ENCODE measurements around the gene CDK14.

The CDK14 gene

GRCh38 chr7:91051966-91052365, 455.8 kb downstream of the CDK14 start:
- H3K4me1 Mint-ChIP-seq (ENCODE audit: low read depth), result peaks cover 9% of the 10 kb centered on the region
- no peaks in the 10 kb centered on the region for H3K36me3 Mint-ChIP-seq (ENCODE audit: low read depth)
- no peak overlapping the region for H3K4me3 Mint-ChIP-seq
- no peaks in the 10 kb centered on the region for H3K27me3 Mint-ChIP-seq
- H3K27ac Mint-ChIP-seq, result no peak overlapping the region
- no peaks in the 10 kb centered on the region for H3K9me3 Mint-ChIP-seq

GRCh38 chr7:91054374-91054773, 458.3 kb downstream of the CDK14 start:
- Mint-ChIP-seq H3K4me3 (no peak overlapping the region), H3K4me1 (ENCODE audit: low read depth) (peaks cover 9% of the 10 kb centered on the region), H3K27me3 (no peaks in the 10 kb centered on the region), H3K27ac (no peak overlapping the region), H3K9me3 (no peaks in the 10 kb centered on the region), H3K36me3 (ENCODE audit: low read depth) (no peaks in the 10 kb centered on the region)

- H3K27me3 Mint-ChIP-seq, result no peaks in the 10 kb centered on the region
- peaks cover 9% of the 10 kb centered on the region for H3K4me1 Mint-ChIP-seq (ENCODE audit: low read depth)
- peaks cover 5% of the 10 kb centered on the region for H3K9me3 Mint-ChIP-seq
- H3K27ac Mint-ChIP-seq, result no peak overlapping the region
- no peaks in the 10 kb centered on the region for H3K36me3 Mint-ChIP-seq (ENCODE audit: low read depth)
- H3K4me3 Mint-ChIP-seq, result no peak overlapping the region
Measured at GRCh38 chr7:91055219-91055618, 459.1 kb downstream of the CDK14 start.

- no peaks in the 10 kb centered on the region for H3K4me1 Mint-ChIP-seq (ENCODE audit: low read depth)
- H3K36me3 Mint-ChIP-seq (ENCODE audit: low read depth), result no peaks in the 10 kb centered on the region
- peaks cover 7% of the 10 kb centered on the region for H3K9me3 Mint-ChIP-seq
- H3K27me3 Mint-ChIP-seq, result no peaks in the 10 kb centered on the region
- H3K4me3 Mint-ChIP-seq, result no peak overlapping the region
- no peak overlapping the region for H3K27ac Mint-ChIP-seq
Measured at GRCh38 chr7:91062713-91063112, 466.6 kb downstream of the CDK14 start.

GRCh38 chr7:91064052-91064451, 467.9 kb downstream of the CDK14 start:
- no peaks in the 10 kb centered on the region for H3K36me3 Mint-ChIP-seq (ENCODE audit: low read depth)
- no peak overlapping the region for H3K27ac Mint-ChIP-seq
- H3K4me1 Mint-ChIP-seq (ENCODE audit: low read depth), result no peaks in the 10 kb centered on the region
- H3K9me3 Mint-ChIP-seq, result peaks cover 7% of the 10 kb centered on the region
- H3K27me3 Mint-ChIP-seq, result no peaks in the 10 kb centered on the region
- H3K4me3 Mint-ChIP-seq, result no peak overlapping the region

GRCh38 chr7:91064938-91065337, 468.8 kb downstream of the CDK14 start:
- Mint-ChIP-seq H3K36me3 (ENCODE audit: low read depth) (no peaks in the 10 kb centered on the region), H3K4me1 (ENCODE audit: low read depth) (no peaks in the 10 kb centered on the region), H3K27me3 (no peaks in the 10 kb centered on the region), H3K9me3 (peaks cover 4% of the 10 kb centered on the region), H3K27ac (no peak overlapping the region), H3K4me3 (no peak overlapping the region)

- H3K36me3 Mint-ChIP-seq (ENCODE audit: low read depth), result no peaks in the 10 kb centered on the region
- H3K27ac Mint-ChIP-seq, result no peak overlapping the region
- H3K4me3 Mint-ChIP-seq, result no peak overlapping the region
- no peaks in the 10 kb centered on the region for H3K9me3 Mint-ChIP-seq
- H3K27me3 Mint-ChIP-seq, result no peaks in the 10 kb centered on the region
- no peaks in the 10 kb centered on the region for H3K4me1 Mint-ChIP-seq (ENCODE audit: low read depth)
Measured at GRCh38 chr7:91066627-91067026, 470.5 kb downstream of the CDK14 start.

GRCh38 chr7:91067242-91067641, 471.1 kb downstream of the CDK14 start:
- Mint-ChIP-seq H3K4me1 (ENCODE audit: low read depth) (no peaks in the 10 kb centered on the region), H3K9me3 (no peaks in the 10 kb centered on the region), H3K27me3 (no peaks in the 10 kb centered on the region), H3K36me3 (ENCODE audit: low read depth) (no peaks in the 10 kb centered on the region), H3K27ac (no peak overlapping the region), H3K4me3 (no peak overlapping the region)

GRCh38 chr7:91068136-91068795, 472.1 kb downstream of the CDK14 start:
- Mint-ChIP-seq H3K4me1 (ENCODE audit: low read depth) (no peaks in the 10 kb centered on the region), H3K36me3 (ENCODE audit: low read depth) (peaks cover 4% of the 10 kb centered on the region), H3K27ac (no peak overlapping the region), H3K4me3 (no peak overlapping the region), H3K27me3 (no peaks in the 10 kb centered on the region), H3K9me3 (no peaks in the 10 kb centered on the region)

GRCh38 chr7:91069146-91069545, 473.0 kb downstream of the CDK14 start:
- no peaks in the 10 kb centered on the region for H3K9me3 Mint-ChIP-seq
- no peak overlapping the region for H3K4me3 Mint-ChIP-seq
- no peak overlapping the region for H3K27ac Mint-ChIP-seq
- H3K36me3 Mint-ChIP-seq (ENCODE audit: low read depth), result peaks cover 4% of the 10 kb centered on the region
- no peaks in the 10 kb centered on the region for H3K4me1 Mint-ChIP-seq (ENCODE audit: low read depth)
- no peaks in the 10 kb centered on the region for H3K27me3 Mint-ChIP-seq

- Mint-ChIP-seq H3K4me1 (ENCODE audit: low read depth) (peaks cover 12% of the 10 kb centered on the region), H3K9me3 (no peaks in the 10 kb centered on the region), H3K27me3 (peaks cover 1% of the 10 kb centered on the region), H3K4me3 (no peak overlapping the region), H3K36me3 (ENCODE audit: low read depth) (no peaks in the 10 kb centered on the region), H3K27ac (no peak overlapping the region)
Measured at GRCh38 chr7:91079487-91079886, 483.4 kb downstream of the CDK14 start.

- H3K27ac Mint-ChIP-seq, result no peak overlapping the region
- no peaks in the 10 kb centered on the region for H3K27me3 Mint-ChIP-seq
- no peaks in the 10 kb centered on the region for H3K36me3 Mint-ChIP-seq (ENCODE audit: low read depth)
- peaks cover 21% of the 10 kb centered on the region for H3K4me1 Mint-ChIP-seq (ENCODE audit: low read depth)
- no peaks in the 10 kb centered on the region for H3K9me3 Mint-ChIP-seq
- H3K4me3 Mint-ChIP-seq, result no peak overlapping the region
Measured at GRCh38 chr7:91080351-91080750, 484.2 kb downstream of the CDK14 start.

GRCh38 chr7:91082038-91082437, 485.9 kb downstream of the CDK14 start:
- Mint-ChIP-seq H3K36me3 (ENCODE audit: low read depth) (no peaks in the 10 kb centered on the region), H3K9me3 (no peaks in the 10 kb centered on the region), H3K4me3 (no peak overlapping the region), H3K4me1 (ENCODE audit: low read depth) (peaks cover 22% of the 10 kb centered on the region), H3K27ac (no peak overlapping the region), H3K27me3 (no peaks in the 10 kb centered on the region)

- H3K4me1 Mint-ChIP-seq (ENCODE audit: low read depth), result peaks cover 22% of the 10 kb centered on the region
- H3K4me3 Mint-ChIP-seq, result no peak overlapping the region
- H3K9me3 Mint-ChIP-seq, result no peaks in the 10 kb centered on the region
- no peaks in the 10 kb centered on the region for H3K27me3 Mint-ChIP-seq
- no peaks in the 10 kb centered on the region for H3K36me3 Mint-ChIP-seq (ENCODE audit: low read depth)
- H3K27ac Mint-ChIP-seq, result no peak overlapping the region
Measured at GRCh38 chr7:91082852-91083495, 486.9 kb downstream of the CDK14 start.

GRCh38 chr7:91083855-91084644, 487.9 kb downstream of the CDK14 start:
- no peaks in the 10 kb centered on the region for H3K36me3 Mint-ChIP-seq (ENCODE audit: low read depth)
- no peak overlapping the region for H3K4me3 Mint-ChIP-seq
- no peak overlapping the region for H3K27ac Mint-ChIP-seq

More at GRCh38 chr7:91083855-91084644, 487.9 kb downstream of the CDK14 start:
- no peaks in the 10 kb centered on the region for H3K27me3 Mint-ChIP-seq
- peaks cover 22% of the 10 kb centered on the region for H3K4me1 Mint-ChIP-seq (ENCODE audit: low read depth)
- H3K9me3 Mint-ChIP-seq, result no peaks in the 10 kb centered on the region

All from stimulated activated naive CD8-positive, alpha-beta T cell treated with anti-CD3 and anti-CD28 coated beads, Interleukin-15, Interleukin-2, amounts not matched to agents 100 ng/mL and 50 ng/mL, for 24 hours (primary cell).